HepG2 (cell line): ENCODE measurements around the gene SNUPN. TPM values are rescaled to one million over a fixed set of nuclear protein-coding genes. Genes with fewer than 3 reads are reported as not detected.

Experiments
- CCDC6 ChIP-seq: sonication (generic); formaldehyde crosslinking; IDR thresholded peaks from 2 replicates; pipeline ENCODE4 v1.8.1; 2022; ENCODE audit warnings: mild to moderate bottlenecking, missing genetic modification reagents, moderate library complexity
- CENPT ChIP-seq: sonication (generic); formaldehyde crosslinking; IDR thresholded peaks from 2 replicates; pipeline ENCODE4 v1.8.0; 2022; ENCODE audit warnings: low read depth, mild to moderate bottlenecking, moderate library complexity, missing genetic modification reagents
- EEA1 ChIP-seq: sonication (generic); formaldehyde crosslinking; IDR thresholded peaks from 2 replicates; pipeline ENCODE4 v1.5.1; 2020; ENCODE audit warnings: mild to moderate bottlenecking, missing genetic modification reagents, borderline replicate concordance
- IKZF1 ChIP-seq: fragments of 450-650 bp; IDR thresholded peaks from 2 replicates; pipeline ENCODE4 v1.7.1; 2016
- MAFG ChIP-seq: sonication (generic); formaldehyde crosslinking; IDR thresholded peaks from 2 replicates; pipeline ENCODE4 v1.5.1; 2020; ENCODE audit warnings: mild to moderate bottlenecking, missing genetic modification reagents
- MXD4 ChIP-seq: IDR thresholded peaks from 2 replicates; pipeline ENCODE4 v1.6.1; 2016; ENCODE audit warnings: mild to moderate bottlenecking, missing biosample characterization, missing genetic modification reagents
- MXI1 ChIP-seq: IDR thresholded peaks from 3 replicates; pipeline ENCODE4 v1.6.1; 2012; ENCODE audit warnings: low read depth, low read length, inconsistent platforms, borderline replicate concordance
- MYC ChIP-seq: sonication (generic); formaldehyde crosslinking; IDR thresholded peaks from 2 replicates; pipeline ENCODE4 v1.9.0; 2021; ENCODE audit warnings: missing genetic modification reagents, borderline replicate concordance
- MYNN ChIP-seq: sonication (generic); formaldehyde crosslinking; IDR thresholded peaks from 2 replicates; pipeline ENCODE4 v1.4.0; 2020; ENCODE audit warnings: mild to moderate bottlenecking, low read depth, missing genetic modification reagents
- PTBP1 ChIP-seq: fragments of 200-400 bp; formaldehyde crosslinking; IDR thresholded peaks from 2 replicates; pipeline ENCODE4 v1.6.1; 2018; ENCODE audit warnings: low read length, low read depth; ENCODE audit not compliant: poor library complexity, severe bottlenecking
- REPIN1 ChIP-seq: sonication (generic); formaldehyde crosslinking; IDR thresholded peaks from 2 replicates; pipeline ENCODE4 v1.8.0; 2022; ENCODE audit warnings: missing genetic modification reagents, low read depth, mild to moderate bottlenecking, borderline replicate concordance
- SP5 ChIP-seq: IDR thresholded peaks from 2 replicates; pipeline ENCODE4 v1.6.1; 2016; ENCODE audit warnings: low read depth, borderline replicate concordance
- THAP9 ChIP-seq: sonication (generic); formaldehyde crosslinking; IDR thresholded peaks from 2 replicates; pipeline ENCODE4; 2020; ENCODE audit warnings: missing genetic modification reagents, mild to moderate bottlenecking, borderline replicate concordance
- TSC22D2 ChIP-seq: sonication (generic); formaldehyde crosslinking; IDR thresholded peaks from 2 replicates; pipeline ENCODE4 v1.5.1; 2020; ENCODE audit warnings: missing genetic modification reagents, mild to moderate bottlenecking, borderline replicate concordance
- ZBTB1 ChIP-seq: sonication (generic); formaldehyde crosslinking; IDR thresholded peaks from 2 replicates; pipeline ENCODE4 v1.4.0; 2020; ENCODE audit warnings: missing genetic modification reagents, borderline replicate concordance
- ZNF18 ChIP-seq: sonication (generic); formaldehyde crosslinking; IDR thresholded peaks from 2 replicates; pipeline ENCODE4 v1.8.0; 2022; ENCODE audit warnings: mild to moderate bottlenecking, missing genetic modification reagents; ENCODE audit not compliant: insufficient replicate concordance
- ZNF260 ChIP-seq: sonication (generic); formaldehyde crosslinking; IDR thresholded peaks from 2 replicates; pipeline ENCODE4 v1.4.0; 2020; ENCODE audit warnings: missing genetic modification reagents, low read depth, mild to moderate bottlenecking, borderline replicate concordance
- ZNF263 ChIP-seq: sonication (generic); formaldehyde crosslinking; IDR thresholded peaks from 2 replicates; pipeline ENCODE4 v1.4.0; 2020; ENCODE audit warnings: missing genetic modification reagents
- ZNF282 ChIP-seq: fragments of 450-650 bp; IDR thresholded peaks from 2 replicates; pipeline ENCODE4 v1.6.1; 2018; ENCODE audit not compliant: partially characterized antibody
- ZNF335 ChIP-seq: sonication (generic); formaldehyde crosslinking; IDR thresholded peaks from 2 replicates; pipeline ENCODE4 v1.4.0; 2020; ENCODE audit warnings: missing genetic modification reagents
- ZNF550 ChIP-seq: sonication (generic); formaldehyde crosslinking; IDR thresholded peaks from 2 replicates; pipeline ENCODE4 v1.4.0; 2020; ENCODE audit warnings: mild to moderate bottlenecking, missing genetic modification reagents, borderline replicate concordance
- ZNF619 ChIP-seq: sonication (generic); formaldehyde crosslinking; IDR thresholded peaks from 2 replicates; pipeline ENCODE4 v1.4.0; 2020; ENCODE audit warnings: mild to moderate bottlenecking, missing genetic modification reagents
- ZNF691 ChIP-seq: sonication (generic); formaldehyde crosslinking; IDR thresholded peaks from 2 replicates; pipeline ENCODE4 v1.4.0; 2020; ENCODE audit warnings: missing genetic modification reagents, low read depth, mild to moderate bottlenecking, borderline replicate concordance
- ZNF740 ChIP-seq: sonication (generic); formaldehyde crosslinking; IDR thresholded peaks from 2 replicates; pipeline ENCODE4 v1.4.0; 2020; ENCODE audit warnings: missing genetic modification reagents
- ZNF839 ChIP-seq: sonication (generic); formaldehyde crosslinking; IDR thresholded peaks from 2 replicates; pipeline ENCODE4 v1.4.0; 2020; ENCODE audit warnings: missing genetic modification reagents, mild to moderate bottlenecking, borderline replicate concordance
- polyA plus RNA-seq, 8 experiments: library from polyadenylated mRNA; depleted of rRNA in 3 of 8; stranded (reverse) in 7 of 8; unstranded in 1 of 8; fragments of >200 nt; fragmentation: Illumina TruSeq in 4 of 8; extraction: Trizol in 4 of 8; gene quantifications; 2 replicates each; pipeline versions ENCODE4 v1.2.1 to v1.2.3, GENCODE V29; 2011 to 2016; ENCODE audit warnings: low read depth in 4 of 8, missing spikeins in 1 of 8, mixed read lengths in 1 of 8; ENCODE audit not compliant: insufficient read depth in 1 of 8
- total RNA-seq, 5 experiments: library from RNA; depleted of rRNA; stranded (reverse); fragments of >200 nt; fragmentation: Illumina TruSeq; extraction: Trizol; gene quantifications; 2 replicates each; pipeline ENCODE4 v1.2.3, GENCODE V29; 2016; ENCODE audit warnings: low read depth in 1 of 5

Gene SNUPN
- total and polyA plus RNA-seq, 2 of the 13 experiments (the other 11 are each of a cell fraction or from before 2014, with no cell fraction given) = 9.0 to 16.4 TPM

GRCh38 chr15:75647370-75648155 lies 22.0 kb upstream of the SNUPN start, which contains the start of gene SNX33 (continued):
- TF ChIP-seq ZNF839 (CRISPR knock-in tag) (no peak), ZNF740 (CRISPR knock-in tag) (no peak), ZNF691 (CRISPR knock-in tag) (no peak), CCDC6 (peak; percentile 49; the same call in 1 of the 2 replicates), THAP9 (no peak), CENPT (no peak), MAFG (CRISPR knock-in tag) (no peak), TSC22D2 (CRISPR knock-in tag) (no peak), ZNF335 (CRISPR knock-in tag) (no peak), ZNF550 (CRISPR knock-in tag) (no peak), MYC (peak; percentile 75; the same call in 1 of the 2 replicates), ZNF282 (no peak), REPIN1 (CRISPR knock-in tag) (peak; percentile 88), ZNF263 (CRISPR knock-in tag) (peak; percentile 77), ZNF260 (no peak), ZNF18 (CRISPR knock-in tag) (no peak), EEA1 (CRISPR knock-in tag) (no peak; the same call in 1 of the 2 replicates), ZBTB1 (CRISPR knock-in tag) (no peak), MXD4 (CRISPR knock-in tag) (0 out of 2 replicates have a peak, but pooled peaks have one; percentile 25), MYNN (CRISPR knock-in tag) (no peak), MXI1 (peak; percentile 48; the same call in 2 of the 3 replicates), IKZF1 (no peak), ZNF619 (CRISPR knock-in tag) (peak; percentile 63; the same call in 1 of the 2 replicates), PTBP1 (no peak), SP5 (peak; percentile 77)
